Measurements from ENCODE around the gene ACSM3. TPM values are rescaled to one million over a fixed set of nuclear protein-coding genes. Genes with fewer than 3 reads are reported as not detected.
A peak's percentile ranks its signal among the peaks of the same experiment; 100 is the strongest.

Gene ACSM3
- total and polyA plus RNA-seq, 10 of the 15 experiments (the other 5 are each of a cell fraction or from before 2014, with no cell fraction given): 4.9 to 21.0 (median 7.0) TPM

- TF ChIP-seq ZBTB4 (CRISPR knock-in tag; IDR thresholded peaks at IDR 0.05) (no peak), HDAC2 (IDR thresholded peaks at IDR 0.05) (no peak), MAX (IDR thresholded peaks at IDR 0.05; ENCODE audit: low read depth, low read length) (peak; percentile 60; the same call in 1 of the 2 replicates), MXI1 (IDR thresholded peaks at IDR 0.05; ENCODE audit: low read depth, low read length) (no peak; the same call in 1 of the 2 replicates), SIX5 (IDR thresholded peaks at IDR 0.05; ENCODE audit: low read depth, low read length, severe bottlenecking) (peak; percentile 61), CREM (IDR thresholded peaks at IDR 0.05; ENCODE audit: low read depth) (peak; percentile 100), BCL3 (IDR thresholded peaks at IDR 0.05; ENCODE audit: borderline replicate concordance, insufficient read depth, low read depth, low read length, poor library complexity, severe bottlenecking) (no peak), FOS (IDR thresholded peaks at IDR 0.05; ENCODE audit: borderline replicate concordance, extremely low read depth, insufficient read length) (no peak), EP300 (IDR thresholded peaks at IDR 0.05; ENCODE audit: borderline replicate concordance in 1 of 2, control insufficient read depth in 1 of 2, low read depth in 2 of 2, low read length in 2 of 2) (no peak), NFIC (IDR thresholded peaks at IDR 0.05; ENCODE audit: low read depth, low read length) (no peak), SMAD1 (IDR thresholded peaks at IDR 0.05; ENCODE audit: low read depth, partially characterized antibody) (no peak), CTCF (IDR thresholded peaks at IDR 0.05 in 2 of 3, conservative IDR thresholded peaks at IDR 0.05 in 1 of 3; ENCODE audit: control insufficient read depth in 2 of 3, extremely low read depth in 1 of 3, insufficient read depth in 1 of 3, low read depth in 3 of 3, low read length in 3 of 3) (peak; percentile 6 to 20 (median 19); a peak in 2 of 6 replicates), CHD1 (IDR thresholded peaks at IDR 0.05; ENCODE audit: low read depth, low read length) (no peak), ZNF384 (IDR thresholded peaks at IDR 0.05; ENCODE audit: borderline replicate concordance, low read depth, low read length) (peak; percentile 9; the same call in 1 of the 2 replicates), REST (IDR thresholded peaks at IDR 0.05; ENCODE audit: low read depth, low read length) (no peak), ZNF622 (IDR thresholded peaks at IDR 0.05) (no peak), RELA (IDR thresholded peaks at IDR 0.05; ENCODE audit: borderline replicate concordance, partially characterized antibody) (peak; percentile 83), PML (IDR thresholded peaks at IDR 0.05; ENCODE audit: low read length) (0 out of 2 replicates have a peak, but pooled peaks have one; percentile 47)
Observed at GRCh38 chr16:20741554-20742285, 22.1 kb upstream of the ACSM3 start, which contains the start of gene THUMPD1 (continued).
